ENCODE measurements around the gene ARMC9.

- TF ChIP-seq ZNF274 (CRISPR knock-in tag; IDR thresholded peaks at IDR 0.05) (no peak), MYC (CRISPR knock-in tag; IDR thresholded peaks at IDR 0.05; ENCODE audit: borderline replicate concordance) (no peak), POLR2AphosphoS2 (IDR thresholded peaks at IDR 0.05; ENCODE audit: low read depth, low read length) (no peak), ZNF225 (CRISPR knock-in tag; IDR thresholded peaks at IDR 0.05) (no peak), ZNF3 (CRISPR knock-in tag; IDR thresholded peaks at IDR 0.05) (no peak), POLR2A (IDR thresholded peaks at IDR 0.05; ENCODE audit: insufficient read depth in 1 of 2, low read depth in 2 of 2, low read length in 2 of 2) (no peak), ZFP90 (CRISPR knock-in tag; IDR thresholded peaks at IDR 0.05; ENCODE audit: borderline replicate concordance) (no peak), TCF7L2 (IDR thresholded peaks at IDR 0.05; ENCODE audit: low read depth, low read length) (no peak)
- TF ChIP-seq, protein P1, sequence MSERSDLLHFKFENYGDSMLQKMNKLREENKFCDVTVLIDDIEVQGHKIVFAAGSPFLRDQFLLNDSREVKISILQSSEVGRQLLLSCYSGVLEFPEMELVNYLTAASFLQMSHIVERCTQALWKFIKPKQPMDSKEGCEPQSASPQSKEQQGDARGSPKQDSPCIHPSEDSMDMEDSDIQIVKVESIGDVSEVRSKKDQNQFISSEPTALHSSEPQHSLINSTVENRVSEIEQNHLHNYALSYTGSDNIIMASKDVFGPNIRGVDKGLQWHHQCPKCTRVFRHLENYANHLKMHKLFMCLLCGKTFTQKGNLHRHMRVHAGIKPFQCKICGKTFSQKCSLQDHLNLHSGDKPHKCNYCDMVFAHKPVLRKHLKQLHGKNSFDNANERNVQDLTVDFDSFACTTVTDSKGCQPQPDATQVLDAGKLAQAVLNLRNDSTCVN (CRISPR knock-in tag; IDR thresholded peaks at IDR 0.05; ENCODE audit: borderline replicate concordance) = no peak
- TF ChIP-seq, protein P2, sequence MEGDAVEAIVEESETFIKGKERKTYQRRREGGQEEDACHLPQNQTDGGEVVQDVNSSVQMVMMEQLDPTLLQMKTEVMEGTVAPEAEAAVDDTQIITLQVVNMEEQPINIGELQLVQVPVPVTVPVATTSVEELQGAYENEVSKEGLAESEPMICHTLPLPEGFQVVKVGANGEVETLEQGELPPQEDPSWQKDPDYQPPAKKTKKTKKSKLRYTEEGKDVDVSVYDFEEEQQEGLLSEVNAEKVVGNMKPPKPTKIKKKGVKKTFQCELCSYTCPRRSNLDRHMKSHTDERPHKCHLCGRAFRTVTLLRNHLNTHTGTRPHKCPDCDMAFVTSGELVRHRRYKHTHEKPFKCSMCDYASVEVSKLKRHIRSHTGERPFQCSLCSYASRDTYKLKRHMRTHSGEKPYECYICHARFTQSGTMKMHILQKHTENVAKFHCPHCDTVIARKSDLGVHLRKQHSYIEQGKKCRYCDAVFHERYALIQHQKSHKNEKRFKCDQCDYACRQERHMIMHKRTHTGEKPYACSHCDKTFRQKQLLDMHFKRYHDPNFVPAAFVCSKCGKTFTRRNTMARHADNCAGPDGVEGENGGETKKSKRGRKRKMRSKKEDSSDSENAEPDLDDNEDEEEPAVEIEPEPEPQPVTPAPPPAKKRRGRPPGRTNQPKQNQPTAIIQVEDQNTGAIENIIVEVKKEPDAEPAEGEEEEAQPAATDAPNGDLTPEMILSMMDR (CRISPR knock-in tag; IDR thresholded peaks at IDR 0.05) = no peak
Measured at GRCh38 chr2:231383416-231384108, 185.1 kb downstream of the ARMC9 start.

Measured in HepG2 (cell line).